ENCODE results near the gene SERPINF2.
"Not testable (repeated sequence)": the region's sequence is repeated elsewhere in the genome, so short reads cannot be mapped to it uniquely, and the experiment has no call there.

- TF ChIP-seq RAD21 (IDR thresholded peaks at IDR 0.05; ENCODE audit: low read length); CTCF (IDR thresholded peaks at IDR 0.05); REST (IDR thresholded peaks at IDR 0.05; ENCODE audit: low read depth, low read length); POLR2AphosphoS5 (IDR thresholded peaks at IDR 0.05; ENCODE audit: low read depth, low read length); EZH2phosphoT487 (IDR thresholded peaks at IDR 0.05; ENCODE audit: borderline replicate concordance, low read depth); TCF12 (IDR thresholded peaks at IDR 0.05): not testable (repeated sequence)
Measured at GRCh38 chr17:1708791-1709346, 33.8 kb upstream of the SERPINF2 start.
